SJSA1 (cell line): ENCODE results near the gene SEMA3F. TPM values are rescaled to one million over a fixed set of nuclear protein-coding genes. Genes with fewer than 3 reads are reported as not detected.

Source experiments
- DNase-seq, 2 experiments: peaks; one replicate each; pipeline ENCODE4 v3.0.0-alpha.2; 2015 to 2020; ENCODE audit warnings: low spot score in 2 of 2, low read depth in 1 of 2
- H3K27ac ChIP-seq: fragments of 250-450 bp; sonication (Bioruptor Pico); 2 replicates; pipeline ENCODE4 v1.5.1; 2020; ENCODE audit warnings: mild to moderate bottlenecking, moderate library complexity
- H3K27me3 ChIP-seq: fragments of 250-450 bp; sonication (Bioruptor Pico); replicated peaks from 2 replicates; pipeline ENCODE4 v1.5.1; 2020; ENCODE audit warnings: mild to moderate bottlenecking, moderate library complexity
- H3K36me3 ChIP-seq: fragments of 250-450 bp; sonication (Bioruptor Pico); 2 replicates; pipeline ENCODE4 v1.5.1; 2020; ENCODE audit warnings: mild to moderate bottlenecking
- H3K4me1 ChIP-seq: fragments of 250-450 bp; sonication (Bioruptor Pico); replicated peaks from 2 replicates; pipeline ENCODE4 v1.6.1; 2021; ENCODE audit warnings: mild to moderate bottlenecking
- H3K4me3 ChIP-seq: fragments of 250-450 bp; sonication (Bioruptor Pico); 2 replicates; pipeline ENCODE4 v1.5.1; 2020; ENCODE audit warnings: mild to moderate bottlenecking
- H3K9me3 ChIP-seq: fragments of 250-450 bp; sonication (Bioruptor Pico); replicated peaks from 2 replicates; pipeline ENCODE4 v1.5.1; 2020; ENCODE audit warnings: mild to moderate bottlenecking
- total RNA-seq: library from RNA; depleted of rRNA; stranded (reverse); fragments of >200 nt; shearing (Covaris generic); gene quantifications from 2 replicates; pipeline ENCODE4 v1.2.3, GENCODE V29; 2014; rRNA removed

Gene SEMA3F
- total RNA-seq, 1 experiment from 2014 or later, result 0.58 TPM

GRCh38 chr3:50231581-50231980, 76.5 kb downstream of the SEMA3F start:
- H3K4me1 ChIP-seq, result peaks cover 18% of the 10 kb centered on the region
- no peak for DNase-seq
- H3K9me3 ChIP-seq, result no peaks in the 10 kb centered on the region
- no peaks in the 10 kb centered on the region for H3K27me3 ChIP-seq
- no peak overlapping the region for H3K27ac ChIP-seq
- no peak overlapping the region for H3K4me3 ChIP-seq
- 0 out of 2 replicates have a peak, but pooled peaks cover 3% of the 10 kb centered on the region for H3K36me3 ChIP-seq

GRCh38 chr3:50232303-50232702, 77.2 kb downstream of the SEMA3F start:
- Histone ChIP-seq H3K27ac (no peak overlapping the region), H3K4me3 (no peak overlapping the region), H3K4me1 (peaks cover 14% of the 10 kb centered on the region), H3K36me3 (peaks cover 10% of the 10 kb centered on the region; the same call in 1 of the 2 replicates), H3K27me3 (no peaks in the 10 kb centered on the region), H3K9me3 (no peaks in the 10 kb centered on the region)
- DNase-seq, result no peak

- Histone ChIP-seq H3K36me3 (peaks cover 16% of the 10 kb centered on the region), H3K4me1 (peaks cover 15% of the 10 kb centered on the region), H3K27ac (no peak overlapping the region), H3K9me3 (no peaks in the 10 kb centered on the region), H3K4me3 (no peak overlapping the region), H3K27me3 (no peaks in the 10 kb centered on the region)
- DNase-seq, result no peak
Measured at GRCh38 chr3:50233176-50233575, 78.1 kb downstream of the SEMA3F start.

- peak within 1 kb of the TSS; percentile 77 for H3K4me3 ChIP-seq
- peak within 1 kb of the TSS; percentile 18; the same call in 1 of the 2 replicates for H3K27ac ChIP-seq
- no peaks in the 10 kb centered on the region for H3K9me3 ChIP-seq
- H3K4me1 ChIP-seq, result peaks cover 23% of the 10 kb centered on the region
- peaks cover 40% of the 10 kb centered on the region for H3K36me3 ChIP-seq
- H3K27me3 ChIP-seq, result no peaks in the 10 kb centered on the region
- peak; percentile 93 to 98 for DNase-seq
Measured at GRCh38 chr3:50235716-50236483, 80.8 kb downstream of the SEMA3F start, which contains the start of gene GNAI2. Gene GNAI2, plus strand, starts transcription at chr3:50236204. Its CDS starts 132 bp downstream, at chr3:50236336.

GRCh38 chr3:50236484-50237132, 81.5 kb downstream of the SEMA3F start:
- H3K27me3 ChIP-seq, result no peaks in the 10 kb centered on the region
- H3K4me1 ChIP-seq, result peaks cover 23% of the 10 kb centered on the region
- peak overlapping the region; percentile 18; the same call in 1 of the 2 replicates for H3K27ac ChIP-seq
- peaks cover 44% of the 10 kb centered on the region for H3K36me3 ChIP-seq
- H3K4me3 ChIP-seq, result peak overlapping the region; percentile 77
- no peaks in the 10 kb centered on the region for H3K9me3 ChIP-seq
- DNase-seq, result peak in 1 of 2 experiments; percentile 6

- peak; percentile 34 to 54 for DNase-seq
- H3K27ac ChIP-seq, result no peak overlapping the region
- peaks cover 48% of the 10 kb centered on the region for H3K36me3 ChIP-seq
- peak overlapping the region; percentile 77 for H3K4me3 ChIP-seq
- no peaks in the 10 kb centered on the region for H3K27me3 ChIP-seq
- H3K9me3 ChIP-seq, result no peaks in the 10 kb centered on the region
- peaks cover 29% of the 10 kb centered on the region for H3K4me1 ChIP-seq
Measured at GRCh38 chr3:50237133-50237651, 82.1 kb downstream of the SEMA3F start.

- Histone ChIP-seq H3K4me1 (peaks cover 36% of the 10 kb centered on the region), H3K36me3 (peaks cover 52% of the 10 kb centered on the region), H3K27me3 (no peaks in the 10 kb centered on the region), H3K27ac (peak overlapping the region; percentile 27), H3K4me3 (peak overlapping the region; percentile 77), H3K9me3 (no peaks in the 10 kb centered on the region)
- peak; percentile 80 to 86 for DNase-seq
Measured at GRCh38 chr3:50237754-50238548, 82.8 kb downstream of the SEMA3F start.

- Histone ChIP-seq H3K27ac (peak overlapping the region; percentile 27), H3K36me3 (peaks cover 56% of the 10 kb centered on the region), H3K9me3 (no peaks in the 10 kb centered on the region), H3K4me3 (peak overlapping the region; percentile 77), H3K4me1 (peaks cover 43% of the 10 kb centered on the region), H3K27me3 (no peaks in the 10 kb centered on the region)
- no peak for DNase-seq
Measured at GRCh38 chr3:50238549-50239026, 83.5 kb downstream of the SEMA3F start.

Other genes starting within 250 kb of the SEMA3F start
- 7.6 and 7.8 TPM in 2 replicates for gene MON1A, start 225.5 kb upstream of the SEMA3F start, total RNA-seq
- 38.8 and 45.9 TPM in 2 replicates for gene RBM6, start 215.2 kb upstream of the SEMA3F start, total RNA-seq
- 65.3 and 84.6 TPM in 2 replicates for gene RBM5, start 66.4 kb upstream of the SEMA3F start, total RNA-seq
- gene GNAT1, start 36.3 kb downstream of the SEMA3F start, total RNA-seq, result not detected in 2 replicates
- not detected in 2 replicates for gene SLC38A3, start 49.9 kb downstream of the SEMA3F start, total RNA-seq
- 178 and 214 TPM in 2 replicates for gene GNAI2, start 80.9 kb downstream of the SEMA3F start, total RNA-seq
- gene SEMA3B, start 113.8 kb downstream of the SEMA3F start, total RNA-seq, result 2.6 and 6.5 TPM in 2 replicates
- not detected in 2 replicates for gene LSMEM2, start 123.8 kb downstream of the SEMA3F start, total RNA-seq
- gene IFRD2, start 137.1 kb downstream of the SEMA3F start, total RNA-seq, result 70.9 and 81.8 TPM in 2 replicates
- 1.6 and 3.1 TPM in 2 replicates for gene HYAL3, start 144.1 kb downstream of the SEMA3F start, total RNA-seq
- gene NAA80, start 144.1 kb downstream of the SEMA3F start, total RNA-seq, result 0.47 and 2.2 TPM in 2 replicates
- gene HYAL1, start 148.2 kb downstream of the SEMA3F start, total RNA-seq, result 0.18 TPM in 1 of 2 replicates, not detected in the other
- gene HYAL2, start 167.4 kb downstream of the SEMA3F start, total RNA-seq, result 27.5 and 41.9 TPM in 2 replicates
- 18.7 and 46.7 TPM in 2 replicates for gene TUSC2, start 172.9 kb downstream of the SEMA3F start, total RNA-seq
- 17.4 and 21.1 TPM in 2 replicates for gene RASSF1, start 185.5 kb downstream of the SEMA3F start, total RNA-seq
- 0.97 TPM in 1 of 2 replicates, not detected in the other for gene ZMYND10, start 190.4 kb downstream of the SEMA3F start, total RNA-seq
- 4.9 and 9.9 TPM in 2 replicates for gene NPRL2, start 195.5 kb downstream of the SEMA3F start, total RNA-seq
- 13.7 and 14.3 TPM in 2 replicates for gene CYB561D2, start 195.5 kb downstream of the SEMA3F start, total RNA-seq
- 40.6 and 51.2 TPM in 2 replicates for gene TMEM115, start 204.2 kb downstream of the SEMA3F start, total RNA-seq